Upper lobe of left lung (tissue), 6 donors: ENCODE measurements around the gene ABHD14A. TPM values are rescaled to one million over a fixed set of nuclear protein-coding genes. Genes with fewer than 3 reads are reported as not detected.
"Not testable (repeated sequence)": the region's sequence is repeated elsewhere in the genome, so short reads cannot be mapped to it uniquely, and the experiment has no call there.

Experiments
- ATAC-seq, 2 donors: fragments of 200-7000 bp; cut with Tn5 transposase; one replicate each; pipeline ENCODE4 v1.9.1; 2022; ENCODE audit warnings: mild to moderate bottlenecking in 2 of 2, moderate library complexity in 2 of 2; ENCODE audit not compliant: low FRiP score in 2 of 2
- DNase-seq, 2 donors: peaks; one replicate each; pipeline ENCODE4 v3.0.0-alpha.2; 2019 to 2020
- H3K27ac ChIP-seq, 4 donors: fragments of 200-600 bp; sonication (generic); one replicate each; pipeline ENCODE4 v1.5.1; 2016 to 2019
- H3K27me3 ChIP-seq, 4 donors: fragments of 200-600 bp; sonication (generic); one replicate each; pipeline ENCODE4 v1.5.1; 2017 to 2019
- H3K36me3 ChIP-seq, 4 donors: fragments of 200-600 bp; sonication (generic); one replicate each; pipeline ENCODE4 v1.5.1; 2016 to 2019
- H3K4me1 ChIP-seq, 4 donors: fragments of 200-600 bp; sonication (generic); one replicate each; pipeline ENCODE4 v1.5.1; 2018 to 2019
- H3K4me3 ChIP-seq, 4 donors: fragments of 200-600 bp; sonication (generic); one replicate each; pipeline ENCODE4 v1.5.1; 2017 to 2019; ENCODE audit warnings: mild to moderate bottlenecking in 2 of 4, moderate library complexity in 1 of 4
- H3K9me3 ChIP-seq, 4 donors: fragments of 200-600 bp; sonication (generic); one replicate each; pipeline ENCODE4 v1.5.1; 2018 to 2019
- EP300 ChIP-seq, 4 donors: sonication (generic); formaldehyde crosslinking; IDR thresholded peaks; one replicate each; pipeline ENCODE4 v1.5.1; 2017; ENCODE audit warnings: antibody characterized with exemption in 4 of 4, control low read depth in 2 of 4
- POLR2A ChIP-seq, 4 donors: fragments of 450-650 bp; IDR thresholded peaks; one replicate each; pipeline ENCODE4 v1.5.1; 2016 to 2017; ENCODE audit warnings: antibody characterized with exemption in 4 of 4, mild to moderate bottlenecking in 2 of 4
- POLR2AphosphoS5 ChIP-seq, 2 donors: sonication (generic); formaldehyde crosslinking; IDR thresholded peaks; one replicate each; pipeline ENCODE4 v1.5.1; 2017; ENCODE audit warnings: antibody characterized with exemption in 2 of 2
- WGBS, 2 donors: methylation state at CpG; one replicate each; pipeline ENCODE4 v1.1.5; 2017 to 2018; 5-methylcytosine and 5-hydroxymethylcytosine counted together
- total RNA-seq, 6 donors: library from RNA; depleted of rRNA in 4 of 6; stranded (reverse); fragments of >200 nt in 4 of 6; gene quantifications; one replicate each; pipeline versions ENCODE4 v1.1.0 to v1.2.1, GENCODE V29; 2016 to 2021
- TF ChIP-seq, protein P1 (sequence below), 6 experiments: fragments of 450-650 bp in 4 of 6; fragments of 200-600 bp in 2 of 6; sonication (generic) in 2 of 6; IDR thresholded peaks; one replicate each; pipeline ENCODE4 v1.5.1; 2016 to 2019; ENCODE audit warnings: antibody characterized with exemption in 6 of 6
- donor health status: DM: no; HTN: no; CAD: no; lungs with moderate emphysema.
- donor health status: DM: no; HTN: yes; CAD: no; lungs with severe emphysema.

ABHD14A gene
- total RNA-seq, 6 donors from 2014 or later = 15.7 to 44.5 (median 26.3) TPM

DNA sequence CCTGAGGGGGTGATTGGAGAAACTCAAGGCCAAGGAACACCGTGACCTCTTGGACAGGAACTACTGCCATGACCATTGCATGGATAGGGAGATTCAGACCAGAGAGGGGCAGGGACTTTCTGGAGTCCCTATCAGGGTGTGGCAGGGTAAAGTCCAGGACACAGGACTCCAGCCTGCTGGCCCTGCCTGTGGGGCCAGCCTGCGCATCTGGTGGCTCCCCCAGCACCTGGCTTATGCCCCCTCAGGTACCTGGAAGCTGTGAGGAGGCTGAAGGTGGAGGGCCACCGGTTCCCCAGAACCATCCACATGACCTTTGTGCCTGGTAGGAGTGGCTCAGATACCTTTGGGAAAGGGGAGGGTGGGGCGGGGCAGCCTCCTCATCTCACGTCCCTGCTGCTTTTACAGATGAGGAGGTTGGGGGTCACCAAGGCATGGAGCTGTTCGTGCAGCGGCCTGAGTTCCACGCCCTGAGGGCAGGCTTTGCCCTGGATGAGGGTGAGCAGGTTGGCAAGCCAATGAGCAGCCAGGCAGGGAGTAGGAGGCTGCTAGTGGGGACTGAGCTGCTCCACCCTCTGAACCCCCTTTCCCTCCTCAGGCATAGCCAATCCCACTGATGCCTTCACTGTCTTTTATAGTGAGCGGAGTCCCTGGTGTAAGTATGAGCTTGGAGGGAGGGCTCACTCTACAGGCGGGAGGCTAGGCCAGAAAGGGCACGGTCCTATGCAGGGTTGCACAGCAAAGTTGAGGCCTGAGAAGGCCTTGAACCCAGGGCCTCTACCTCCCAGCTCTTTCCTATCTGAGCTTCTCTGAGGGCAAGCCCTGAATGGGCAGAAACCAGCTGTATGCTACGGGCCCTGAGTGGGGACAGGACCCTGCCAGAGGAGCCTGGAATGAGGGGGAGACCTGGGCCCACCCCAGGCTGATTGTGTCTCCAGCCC is 11.4 kb downstream of the ABHD14A start:
- DNase-seq = no peak
- no peak for TF ChIP-seq EP300 (IDR thresholded peaks at IDR 0.05)
- TF ChIP-seq POLR2A (IDR thresholded peaks at IDR 0.05) = no peak
- TF ChIP-seq, protein P1, sequence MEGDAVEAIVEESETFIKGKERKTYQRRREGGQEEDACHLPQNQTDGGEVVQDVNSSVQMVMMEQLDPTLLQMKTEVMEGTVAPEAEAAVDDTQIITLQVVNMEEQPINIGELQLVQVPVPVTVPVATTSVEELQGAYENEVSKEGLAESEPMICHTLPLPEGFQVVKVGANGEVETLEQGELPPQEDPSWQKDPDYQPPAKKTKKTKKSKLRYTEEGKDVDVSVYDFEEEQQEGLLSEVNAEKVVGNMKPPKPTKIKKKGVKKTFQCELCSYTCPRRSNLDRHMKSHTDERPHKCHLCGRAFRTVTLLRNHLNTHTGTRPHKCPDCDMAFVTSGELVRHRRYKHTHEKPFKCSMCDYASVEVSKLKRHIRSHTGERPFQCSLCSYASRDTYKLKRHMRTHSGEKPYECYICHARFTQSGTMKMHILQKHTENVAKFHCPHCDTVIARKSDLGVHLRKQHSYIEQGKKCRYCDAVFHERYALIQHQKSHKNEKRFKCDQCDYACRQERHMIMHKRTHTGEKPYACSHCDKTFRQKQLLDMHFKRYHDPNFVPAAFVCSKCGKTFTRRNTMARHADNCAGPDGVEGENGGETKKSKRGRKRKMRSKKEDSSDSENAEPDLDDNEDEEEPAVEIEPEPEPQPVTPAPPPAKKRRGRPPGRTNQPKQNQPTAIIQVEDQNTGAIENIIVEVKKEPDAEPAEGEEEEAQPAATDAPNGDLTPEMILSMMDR (IDR thresholded peaks at IDR 0.05) = no peak
- no peak for TF ChIP-seq POLR2AphosphoS5 (IDR thresholded peaks at IDR 0.05)
- WGBS, 2 donors = 81 to 100% methylated on average over 2 to 12 of the region's 12 CpGs

DNA sequence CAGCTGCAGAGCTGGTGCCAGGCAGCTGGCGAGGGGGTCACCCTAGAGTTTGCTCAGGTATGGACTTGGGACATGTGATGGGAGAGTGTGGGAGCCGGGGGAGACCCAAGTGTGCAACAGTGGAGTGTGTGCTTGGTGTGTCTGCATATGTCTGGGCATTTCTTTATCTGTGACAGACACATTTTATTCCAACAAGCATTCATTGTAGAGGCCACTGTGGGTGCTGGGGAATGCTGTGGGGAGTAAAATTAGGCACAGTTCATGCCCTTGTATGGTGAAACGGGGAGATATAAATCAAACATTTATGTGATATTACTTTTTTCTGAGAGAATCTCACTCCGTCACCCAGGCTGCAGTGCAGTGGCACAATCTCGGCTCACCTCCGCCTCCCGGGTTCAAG is 12.7 kb downstream of the ABHD14A start:
- TF ChIP-seq POLR2A (IDR thresholded peaks at IDR 0.05) = no peak
- TF ChIP-seq, protein P1 (IDR thresholded peaks at IDR 0.05) = no peak
- TF ChIP-seq POLR2AphosphoS5 (IDR thresholded peaks at IDR 0.05) = no peak
- no peak for TF ChIP-seq EP300 (IDR thresholded peaks at IDR 0.05)
- Histone ChIP-seq H3K9me3 (no peaks in the 10 kb centered on the region), H3K4me3 (no peak overlapping the region), H3K27ac (no peak overlapping the region), H3K4me1 (peaks cover 12 to 17% (median 14%) of the 10 kb centered on the region in 4 donors), H3K36me3 (peaks cover 0 to 17% (median 7%) of the 10 kb centered on the region in 4 donors), H3K27me3 (no peaks in the 10 kb centered on the region)
- WGBS, 2 donors = 92 to 95% methylated on average over 7 of the region's 7 CpGs
- ATAC-seq = no peak
- DNase-seq = no peak

More for the DNA sequence above, 11.4 kb downstream of the ABHD14A start:
- no peak for ATAC-seq
- no peak overlapping the region for H3K4me3 ChIP-seq
- H3K4me1 ChIP-seq = peaks cover 19 to 30% (median 27%) of the 10 kb centered on the region in 4 donors
- H3K9me3 ChIP-seq = no peaks in the 10 kb centered on the region
- no peaks in the 10 kb centered on the region for H3K27me3 ChIP-seq
- no peak overlapping the region for H3K27ac ChIP-seq
- peaks cover 0 to 4% (median 1%) of the 10 kb centered on the region in 4 donors for H3K36me3 ChIP-seq

DNA sequence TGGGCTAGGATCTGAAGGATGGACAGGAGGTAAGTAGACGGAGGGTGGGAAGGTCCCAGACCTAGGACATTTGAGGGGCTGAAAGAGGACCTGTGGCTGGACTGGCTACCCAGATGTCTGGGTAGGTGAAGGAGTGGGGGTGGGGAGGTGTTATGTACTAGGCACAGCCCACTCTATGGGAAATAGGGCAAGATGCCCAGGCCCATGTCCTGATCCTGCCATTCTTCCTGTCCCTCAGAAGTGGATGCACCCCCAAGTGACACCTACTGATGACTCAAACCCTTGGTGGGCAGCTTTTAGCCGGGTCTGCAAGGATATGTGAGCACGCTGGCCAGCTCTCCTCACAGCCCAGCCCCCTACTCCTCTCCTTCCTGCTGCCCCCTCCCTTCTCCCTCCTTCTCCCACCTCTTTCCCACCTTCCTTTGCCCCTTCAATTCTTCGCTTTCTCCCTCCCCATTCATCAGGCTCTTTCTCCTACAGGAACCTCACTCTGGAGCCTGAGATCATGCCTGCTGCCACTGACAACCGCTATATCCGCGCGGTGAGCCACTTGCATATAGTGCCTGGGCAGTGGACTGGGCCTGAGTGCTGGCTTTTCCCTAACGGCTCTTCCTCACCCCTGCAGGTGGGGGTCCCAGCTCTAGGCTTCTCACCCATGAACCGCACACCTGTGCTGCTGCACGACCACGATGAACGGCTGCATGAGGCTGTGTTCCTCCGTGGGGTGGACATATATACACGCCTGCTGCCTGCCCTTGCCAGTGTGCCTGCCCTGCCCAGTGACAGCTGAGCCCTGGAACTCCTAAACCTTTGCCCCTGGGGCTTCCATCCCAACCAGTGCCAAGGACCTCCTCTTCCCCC is 13.7 kb downstream of the ABHD14A start:
- no peak for DNase-seq
- 80 to 88% methylated on average over 15 of the region's 15 CpGs for WGBS, 2 donors

DNA sequence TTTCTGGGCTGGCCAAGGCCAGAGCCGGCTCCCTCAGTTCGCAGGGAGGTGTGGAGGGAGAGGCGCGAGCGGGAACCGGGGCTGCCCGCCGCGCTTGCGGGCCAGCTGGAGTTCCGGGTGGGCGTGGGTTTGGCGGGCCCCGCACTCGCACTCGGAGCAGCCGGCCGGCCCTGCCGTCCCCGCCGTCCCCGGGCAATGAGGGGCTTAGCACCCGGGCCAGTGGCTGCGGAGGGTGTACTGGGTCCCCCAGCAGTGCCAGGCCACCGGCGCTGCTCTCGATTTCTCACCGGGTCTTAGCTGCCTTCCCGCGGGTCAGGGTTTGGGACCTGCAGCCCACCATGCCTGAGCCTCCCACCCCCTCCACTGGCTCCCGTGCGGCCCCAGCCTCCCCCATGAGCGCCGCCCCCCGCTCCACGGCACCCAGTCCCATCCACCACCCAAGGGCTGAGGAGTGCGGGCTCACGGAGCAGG is 15.7 kb downstream of the ABHD14A start:
- not testable (repeated sequence) for H3K27me3 ChIP-seq, H3K4me3 ChIP-seq, H3K9me3 ChIP-seq, H3K27ac ChIP-seq, ATAC-seq
- Histone ChIP-seq H3K4me1 (peaks cover 16 to 27% (median 19%) of the 10 kb centered on the region in 4 donors), H3K36me3 (peaks cover 14 to 41% (median 25%) of the 10 kb centered on the region in 4 donors)
- DNase-seq = peak in 1 of 2 donors; percentile 82
- WGBS, 2 donors = 81 to 94% methylated on average over 20 to 28 of the region's 38 CpGs

More for the DNA sequence above, 13.7 kb downstream of the ABHD14A start:
- Histone ChIP-seq H3K36me3 (peaks cover 4 to 27% (median 13%) of the 10 kb centered on the region in 4 donors), H3K27ac (no peak overlapping the region), H3K27me3 (no peaks in the 10 kb centered on the region), H3K4me3 (no peak overlapping the region), H3K4me1 (peaks cover 11 to 19% (median 14%) of the 10 kb centered on the region in 4 donors), H3K9me3 (no peaks in the 10 kb centered on the region)
- no peak for ATAC-seq
- no peak for TF ChIP-seq POLR2AphosphoS5 (IDR thresholded peaks at IDR 0.05)
- TF ChIP-seq, protein P1 (IDR thresholded peaks at IDR 0.05) = no peak
- no peak for TF ChIP-seq POLR2A (IDR thresholded peaks at IDR 0.05)
- TF ChIP-seq EP300 (IDR thresholded peaks at IDR 0.05) = no peak
